H1 (cell line): Measurements from ENCODE around the gene ABHD6. TPM values are rescaled to one million over a fixed set of nuclear protein-coding genes. Genes with fewer than 3 reads are reported as not detected.

ENCODE experiments used
- MAX ChIP-seq: IDR thresholded peaks from 2 replicates; pipeline ENCODE4 v1.6.1; 2012; ENCODE audit warnings: inconsistent platforms
- PHF8 ChIP-seq: fragments of 200-600 bp; sonication (generic); conservative IDR thresholded peaks from 2 replicates; pipeline ENCODE4 v1.7.1; 2012; ENCODE audit warnings: low read depth, mild to moderate bottlenecking, inconsistent platforms, low read length, moderate library complexity
- RFX5 ChIP-seq: IDR thresholded peaks from 2 replicates; pipeline ENCODE4 v1.6.1; 2011; ENCODE audit warnings: low read depth, low read length, improper control_type of control experiment, borderline replicate concordance
- TCF12 ChIP-seq: IDR thresholded peaks from 2 replicates; pipeline ENCODE4 v1.6.1; 2011; ENCODE audit warnings: low read depth, mild to moderate bottlenecking, low read length
- polyA plus RNA-seq, 7 experiments: library from polyadenylated mRNA; depleted of rRNA in 3 of 7; stranded (reverse) in 5 of 7; unstranded in 2 of 7; fragments of >200 nt in 5 of 7; fragments of 200-250 nt in 2 of 7; gene quantifications; 1 replicate in 5 of 7; 2 replicates in 1 of 7; 4 replicates in 1 of 7; pipeline versions ENCODE4 v1.2.1 to v1.2.3, GENCODE V29; 2011 to 2013; ENCODE audit warnings: missing spikeins in 2 of 7, mixed read lengths in 2 of 7
- total RNA-seq: library from RNA; stranded (reverse); fragmentation: NEBNext Ultra II Directional; extraction: Animal tissue kit (Norgen Biotek cat#: 25700); gene quantifications from 2 replicates; pipeline ENCODE4 v1.2.1, GENCODE V29; 2021

The ABHD6 gene
- total and polyA plus RNA-seq, 2 of the 8 experiments (the other 6 are each of a cell fraction or from before 2014, with no cell fraction given): 5.9 to 6.6 TPM

GRCh38 chr3:58293516-58293915 lies 55.9 kb downstream of the ABHD6 start (continued):
- TF ChIP-seq PHF8 (no peak), TCF12 (no peak), MAX (no peak), RFX5 (no peak)
- TF ChIP-seq, all 59 proteins: peak for 0
